ENCODE data around the gene ALG12. TPM values are rescaled to one million over a fixed set of nuclear protein-coding genes. Genes with fewer than 3 reads are reported as not detected.

Gene ALG12
- polyA plus RNA-seq, 3 donors, result 7.2 to 9.5 (median 9.0) TPM

- no peak for DNase-seq
- TF ChIP-seq CTCF (IDR thresholded peaks at IDR 0.05), result no peak
- Mint-ChIP-seq H3K36me3 (peaks cover 77 to 93% of the 10 kb centered on the region in 2 donors), H3K27me3 (ENCODE audit: low read depth in 3 of 3) (no peaks in the 10 kb centered on the region), H3K9me3 (peaks cover 29 to 65% (median 49%) of the 10 kb centered on the region in 7 donors), H3K4me1 (peaks cover under 1% of the 10 kb centered on the region), H3K27ac (no peak overlapping the region), H3K4me3 (no peak overlapping the region)
- Histone ChIP-seq H3K4me2 (replicated peaks; ENCODE audit: extremely low read depth, low read length, poor library complexity, severe bottlenecking) (no peak overlapping the region), H3K9ac (ENCODE audit: insufficient read depth, low read length, poor library complexity, severe bottlenecking) (no peak overlapping the region), H3K27ac (ENCODE audit: low read depth in 1 of 2, low read length in 2 of 2) (no peak overlapping the region), H3K9me3 (replicated peaks in 1 of 2; ENCODE audit: control insufficient read depth in 1 of 2, insufficient read depth in 1 of 2, low read length in 2 of 2) (peaks cover 28 to 68% of the 10 kb centered on the region in 2 donors), H2AFZ (ENCODE audit: insufficient read depth, low read depth, low read length, poor library complexity, severe bottlenecking) (no peak overlapping the region), H3K27me3 (ENCODE audit: control insufficient read depth in 2 of 2, insufficient read depth in 2 of 2, low read length in 2 of 2) (no peaks in the 10 kb centered on the region), H3K4me1 (ENCODE audit: control insufficient read depth in 1 of 2, insufficient read depth in 2 of 2, low read length in 2 of 2) (no peaks in the 10 kb centered on the region), H3K4me3 (replicated peaks in 1 of 3; ENCODE audit: low read depth in 2 of 3, low read length in 3 of 3) (no peak overlapping the region), H3K79me2 (ENCODE audit: insufficient read depth, low read length) (peaks cover 60% of the 10 kb centered on the region), H3K36me3 (replicated peaks in 1 of 2; ENCODE audit: control insufficient read depth in 1 of 2, insufficient read depth in 2 of 2, low read length in 2 of 2) (peaks cover 37 to 92% of the 10 kb centered on the region in 2 donors), H4K20me1 (ENCODE audit: insufficient read depth, low read length) (peaks cover 13% of the 10 kb centered on the region)
- WGBS (ENCODE audit: insufficient coverage), result 98% methylated on average over 39 of the region's 41 CpGs
- intact Hi-C loops (cut with micrococcal nuclease), result no loop called here
Observed at GRCh38 chr22:49886346-49887063, 31.7 kb downstream of the ALG12 start.

GRCh38 chr22:49885881-49886280 lies 32.4 kb downstream of the ALG12 start:
- peaks cover 66% of the 10 kb centered on the region for H3K79me2 ChIP-seq (ENCODE audit: insufficient read depth, low read length)
- intact Hi-C loops (cut with micrococcal nuclease), result no loop called here
- H3K4me3 ChIP-seq (replicated peaks in 1 of 3; ENCODE audit: low read depth in 2 of 3, low read length in 3 of 3), result no peak overlapping the region
- H3K4me2 ChIP-seq (replicated peaks; ENCODE audit: extremely low read depth, low read length, poor library complexity, severe bottlenecking), result no peak overlapping the region
- TF ChIP-seq CTCF (IDR thresholded peaks at IDR 0.05), result no peak
- no peaks in the 10 kb centered on the region for H3K4me1 ChIP-seq (ENCODE audit: control insufficient read depth in 1 of 2, insufficient read depth in 2 of 2, low read length in 2 of 2)
- Mint-ChIP-seq H3K27me3 (ENCODE audit: low read depth in 3 of 3) (peaks cover 0 to 2% (median 0%) of the 10 kb centered on the region in 3 donors), H3K27ac (no peak overlapping the region), H3K36me3 (peaks cover 73 to 92% of the 10 kb centered on the region in 2 donors), H3K4me1 (peaks cover 2% of the 10 kb centered on the region), H3K4me3 (no peak overlapping the region), H3K9me3 (peaks cover 29 to 65% (median 49%) of the 10 kb centered on the region in 7 donors)
- no peak overlapping the region for H3K9ac ChIP-seq (ENCODE audit: insufficient read depth, low read length, poor library complexity, severe bottlenecking)
- no peaks in the 10 kb centered on the region for H3K27me3 ChIP-seq (ENCODE audit: control insufficient read depth in 2 of 2, insufficient read depth in 2 of 2, low read length in 2 of 2)
- DNase-seq, result no peak
- peaks cover 37 to 86% of the 10 kb centered on the region in 2 donors for H3K36me3 ChIP-seq (replicated peaks in 1 of 2; ENCODE audit: control insufficient read depth in 1 of 2, insufficient read depth in 2 of 2, low read length in 2 of 2)
- H2AFZ ChIP-seq (ENCODE audit: insufficient read depth, low read depth, low read length, poor library complexity, severe bottlenecking), result no peak overlapping the region
- H3K27ac ChIP-seq (ENCODE audit: low read depth in 1 of 2, low read length in 2 of 2), result no peak overlapping the region
- peaks cover 28 to 68% of the 10 kb centered on the region in 2 donors for H3K9me3 ChIP-seq (replicated peaks in 1 of 2; ENCODE audit: control insufficient read depth in 1 of 2, insufficient read depth in 1 of 2, low read length in 2 of 2)
- 99% methylated on average over 35 of the region's 35 CpGs for WGBS (ENCODE audit: insufficient coverage)
- peaks cover 20% of the 10 kb centered on the region for H4K20me1 ChIP-seq (ENCODE audit: insufficient read depth, low read length)

All from CD14-positive monocyte (primary cell).